Skeletal muscle tissue (tissue), 4 donors: Measurements from ENCODE around the gene ARAP1. TPM values are rescaled to one million over a fixed set of nuclear protein-coding genes. Genes with fewer than 3 reads are reported as not detected.

ENCODE experiments used
- H3K27ac ChIP-seq: one replicate; pipeline ENCODE4 v1.7.0; 2013; ENCODE audit warnings: mild to moderate bottlenecking, low read depth, low read length, inconsistent platforms
- H3K27me3 ChIP-seq, 3 donors: one replicate each; pipeline ENCODE4 v1.7.0; 2013; ENCODE audit warnings: low read length in 3 of 3; ENCODE audit not compliant: control insufficient read depth in 3 of 3, insufficient read depth in 3 of 3
- H3K36me3 ChIP-seq, 3 donors: one replicate each; pipeline ENCODE4 v1.7.0; 2013; ENCODE audit warnings: low read length in 3 of 3; ENCODE audit not compliant: control insufficient read depth in 3 of 3, insufficient read depth in 3 of 3
- H3K4me1 ChIP-seq, 3 donors: one replicate each; pipeline ENCODE4 v1.7.0; 2013; ENCODE audit warnings: low read length in 3 of 3, mild to moderate bottlenecking in 3 of 3; ENCODE audit not compliant: control insufficient read depth in 3 of 3, insufficient read depth in 3 of 3
- H3K4me3 ChIP-seq, 3 donors: one replicate each; pipeline ENCODE4 v1.7.0; 2013; ENCODE audit warnings: low read length in 3 of 3
- H3K9ac ChIP-seq, 3 donors: one replicate each; pipeline ENCODE4 v1.7.0; 2013; ENCODE audit warnings: low read length in 3 of 3, mild to moderate bottlenecking in 3 of 3, moderate library complexity in 2 of 3, low read depth in 1 of 3
- H3K9me3 ChIP-seq, 3 donors: one replicate each; pipeline ENCODE4 v1.7.0; 2013; ENCODE audit warnings: low read length in 3 of 3; ENCODE audit not compliant: control insufficient read depth in 3 of 3
- total RNA-seq: library from RNA; depleted of rRNA; stranded (reverse); fragments of >200 nt; gene quantifications from one replicate; pipeline ENCODE4 v1.2.3, GENCODE V29; 2014
- donor health status: Osteomylitis.

The ARAP1 gene
- total RNA-seq, 1 donor from 2014 or later = 98.6 TPM

DNA sequence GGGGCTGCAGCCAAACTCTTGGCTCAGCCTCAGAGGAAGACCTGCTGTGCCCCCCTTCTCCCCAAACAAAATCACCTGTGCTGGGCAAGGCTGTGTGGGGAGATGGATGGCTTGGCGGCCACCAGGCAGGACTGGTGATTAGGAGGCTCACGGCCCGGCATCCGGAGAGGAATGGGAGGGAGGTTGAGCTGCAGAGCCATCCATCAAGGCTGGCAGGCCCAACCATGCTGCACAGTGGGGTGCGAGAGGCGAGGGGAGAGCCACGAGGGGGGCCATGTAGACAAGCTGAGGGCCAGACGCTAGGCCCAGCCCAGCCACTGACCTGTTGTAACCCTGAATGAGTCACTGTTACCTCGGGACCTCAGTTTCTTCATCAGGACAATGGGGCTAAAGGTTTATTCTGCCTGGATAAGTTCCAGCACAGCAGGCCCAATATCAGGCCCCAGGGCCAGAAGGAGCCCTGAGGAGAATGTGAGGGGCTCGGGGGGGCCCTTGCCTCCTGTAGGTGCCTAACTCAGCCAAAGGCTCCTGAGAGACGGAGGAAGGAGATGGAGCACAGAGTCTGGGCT lies 96.2 kb downstream of the ARAP1 start:
- Histone ChIP-seq H3K27ac (no peak overlapping the region), H3K9me3 (no peaks in the 10 kb centered on the region), H3K27me3 (peaks cover 0 to 11% (median 3%) of the 10 kb centered on the region in 3 donors), H3K4me3 (no peak overlapping the region), H3K9ac (no peak overlapping the region), H3K36me3 (no peaks in the 10 kb centered on the region), H3K4me1 (peaks cover 4 to 11% (median 7%) of the 10 kb centered on the region in 3 donors)

DNA sequence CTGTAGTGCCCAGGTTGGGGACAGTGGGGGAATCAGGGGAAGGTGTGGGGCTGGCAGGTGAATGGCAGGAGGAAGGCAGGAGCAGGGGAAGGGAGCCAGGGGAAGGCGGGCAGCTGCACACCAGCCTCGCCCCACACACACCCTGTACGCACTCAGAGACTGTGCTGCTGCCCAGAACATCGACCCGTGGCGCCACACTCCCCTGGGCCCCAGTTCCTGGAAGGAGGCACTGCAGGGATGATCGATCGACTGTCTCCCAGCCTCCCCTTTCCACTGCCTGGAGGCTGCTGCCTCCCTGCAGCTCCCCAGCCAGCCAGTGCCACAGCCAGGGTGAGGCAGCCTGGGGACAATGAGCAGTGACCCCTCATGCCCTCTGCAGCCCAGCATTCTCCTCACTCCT lies 97.2 kb downstream of the ARAP1 start:
- Histone ChIP-seq H3K27ac (no peak overlapping the region), H3K4me3 (no peak overlapping the region), H3K4me1 (peaks cover 4 to 11% (median 7%) of the 10 kb centered on the region in 3 donors), H3K9me3 (no peaks in the 10 kb centered on the region), H3K27me3 (peaks cover 0 to 11% (median 3%) of the 10 kb centered on the region in 3 donors), H3K9ac (no peak overlapping the region), H3K36me3 (no peaks in the 10 kb centered on the region)

DNA sequence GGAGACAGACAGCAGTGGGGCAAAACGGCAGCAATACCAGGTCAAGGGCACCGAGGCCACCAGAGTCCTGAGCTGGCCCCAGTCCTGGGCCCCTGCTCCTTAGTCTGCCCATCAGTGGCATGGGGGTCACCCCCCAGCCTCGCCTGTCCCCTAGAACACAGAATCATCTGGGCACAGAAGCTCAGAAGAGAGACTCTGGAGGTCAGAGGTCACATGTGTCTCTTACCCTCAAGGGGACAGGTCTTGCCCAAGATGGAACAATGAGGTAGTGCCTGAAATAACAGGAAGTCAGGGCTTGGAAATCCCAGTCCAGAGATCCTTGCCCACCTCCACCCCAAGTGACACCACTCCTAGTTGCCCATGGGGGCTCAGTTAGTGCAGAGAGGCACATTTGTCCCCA lies 98.6 kb downstream of the ARAP1 start:
- H3K9ac ChIP-seq = no peak overlapping the region
- peaks cover 0 to 8% (median 3%) of the 10 kb centered on the region in 3 donors for H3K27me3 ChIP-seq
- no peaks in the 10 kb centered on the region for H3K4me1 ChIP-seq
- no peak overlapping the region for H3K4me3 ChIP-seq
- no peaks in the 10 kb centered on the region for H3K9me3 ChIP-seq
- H3K36me3 ChIP-seq = no peaks in the 10 kb centered on the region
- no peak overlapping the region for H3K27ac ChIP-seq

DNA sequence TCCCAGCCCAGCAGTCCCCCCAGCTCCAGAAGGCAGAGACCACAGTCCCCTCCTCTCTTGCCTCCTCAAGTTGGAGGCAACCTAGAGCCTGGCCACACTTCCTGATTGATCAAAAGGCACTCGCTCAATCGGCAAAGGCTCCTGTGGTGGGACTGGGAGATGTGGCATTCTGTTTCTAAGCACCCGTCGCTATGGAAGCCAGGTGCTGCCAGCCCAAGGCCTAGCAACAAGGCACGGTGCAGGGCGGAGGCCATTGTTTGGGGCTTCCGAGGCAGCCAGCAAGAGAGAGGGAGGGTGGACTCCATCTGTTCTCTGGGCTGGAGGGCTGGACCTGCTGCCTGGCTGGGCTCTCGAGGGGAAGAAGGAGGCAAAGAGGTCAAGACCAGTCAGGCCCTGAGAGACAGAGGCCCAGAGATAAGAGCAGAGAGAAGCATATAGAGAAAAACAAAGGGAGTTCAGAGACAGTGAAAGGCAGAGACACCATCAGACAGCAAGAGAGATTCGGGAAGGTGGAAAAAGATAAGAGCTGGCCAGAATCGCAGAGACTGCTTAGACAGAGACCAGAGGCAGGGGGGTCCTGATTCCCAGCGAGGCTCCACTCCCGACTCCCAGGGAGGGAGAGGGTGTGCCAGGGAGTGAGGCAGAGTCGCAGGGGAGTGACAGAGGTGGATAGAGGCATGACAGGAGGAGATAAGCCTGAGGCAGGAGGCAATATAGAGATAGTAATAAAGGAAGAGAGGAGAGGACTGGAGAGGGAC lies 99.2 kb downstream of the ARAP1 start:
- H3K4me1 ChIP-seq = no peaks in the 10 kb centered on the region
- no peaks in the 10 kb centered on the region for H3K9me3 ChIP-seq

DNA sequence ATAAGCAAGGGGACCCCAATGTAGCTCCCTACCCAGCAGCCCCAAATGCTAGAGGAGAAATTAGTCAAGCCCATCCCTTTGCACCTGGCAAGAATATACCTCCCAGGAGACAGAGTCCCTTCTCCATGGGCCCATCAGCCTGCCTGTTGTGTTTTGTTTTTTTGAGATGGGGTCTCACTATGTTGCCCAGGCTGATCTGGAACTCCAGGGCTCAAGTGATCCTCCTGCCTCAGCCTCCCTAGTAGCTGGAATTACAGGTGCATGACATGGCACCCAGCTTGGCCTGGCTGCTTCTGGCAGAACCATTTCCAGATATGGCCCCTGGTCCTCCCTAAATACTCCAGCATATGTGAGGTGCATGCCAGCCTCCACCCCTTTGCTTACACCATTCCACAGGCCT lies 100.1 kb downstream of the ARAP1 start:
- Histone ChIP-seq H3K27ac (no peak overlapping the region), H3K27me3 (peaks cover 0 to 8% (median 3%) of the 10 kb centered on the region in 3 donors), H3K9me3 (no peaks in the 10 kb centered on the region), H3K36me3 (no peaks in the 10 kb centered on the region), H3K4me1 (no peaks in the 10 kb centered on the region), H3K4me3 (no peak overlapping the region), H3K9ac (no peak overlapping the region)

More for the DNA sequence above, 99.2 kb downstream of the ARAP1 start:
- Histone ChIP-seq H3K27me3 (peaks cover 0 to 8% (median 3%) of the 10 kb centered on the region in 3 donors), H3K9ac (no peak overlapping the region), H3K36me3 (no peaks in the 10 kb centered on the region), H3K4me3 (no peak overlapping the region), H3K27ac (no peak overlapping the region)

DNA sequence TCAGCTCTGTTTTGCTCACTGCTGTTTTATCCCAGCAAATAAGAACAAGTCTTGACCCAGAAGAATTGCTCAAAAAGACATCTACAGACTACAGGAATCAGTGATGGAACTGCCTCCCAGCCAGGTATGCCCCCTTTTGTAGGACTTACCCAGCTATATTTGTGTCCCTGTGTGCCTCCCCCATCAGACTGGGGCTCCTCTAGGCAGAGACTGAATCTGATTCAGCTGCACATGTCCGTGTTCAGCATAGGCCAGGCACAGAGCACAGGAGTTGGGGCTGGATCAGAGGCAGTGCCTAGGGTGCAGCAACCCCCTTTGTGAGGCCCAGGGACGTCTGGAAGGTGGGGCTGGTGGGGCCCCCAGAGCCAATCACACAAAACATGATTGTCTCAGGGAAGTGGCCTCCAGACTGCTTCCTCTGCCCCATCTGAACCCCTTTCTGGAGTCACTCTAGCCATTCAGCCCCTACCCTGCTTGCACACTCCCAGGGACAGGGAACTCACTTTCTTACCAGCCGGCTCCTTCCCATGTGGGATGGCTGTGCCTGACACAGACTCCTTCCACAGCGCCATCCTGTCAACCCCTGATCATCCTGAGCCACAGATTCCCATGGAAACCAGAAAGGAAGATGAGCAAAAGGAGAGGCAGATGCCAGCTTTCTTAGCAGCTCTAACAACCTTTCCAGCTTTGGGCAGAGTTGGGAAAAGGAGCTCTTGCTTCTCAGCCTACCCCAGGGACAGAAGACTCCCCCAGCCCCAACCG lies 102.8 kb downstream of the ARAP1 start:
- no peaks in the 10 kb centered on the region for H3K9me3 ChIP-seq
- no peak overlapping the region for H3K27ac ChIP-seq
- H3K27me3 ChIP-seq = peaks cover 0 to 3% (median 0%) of the 10 kb centered on the region in 3 donors
- no peaks in the 10 kb centered on the region for H3K36me3 ChIP-seq
- H3K4me1 ChIP-seq = no peaks in the 10 kb centered on the region
- H3K9ac ChIP-seq = no peak overlapping the region
- no peak overlapping the region for H3K4me3 ChIP-seq

DNA sequence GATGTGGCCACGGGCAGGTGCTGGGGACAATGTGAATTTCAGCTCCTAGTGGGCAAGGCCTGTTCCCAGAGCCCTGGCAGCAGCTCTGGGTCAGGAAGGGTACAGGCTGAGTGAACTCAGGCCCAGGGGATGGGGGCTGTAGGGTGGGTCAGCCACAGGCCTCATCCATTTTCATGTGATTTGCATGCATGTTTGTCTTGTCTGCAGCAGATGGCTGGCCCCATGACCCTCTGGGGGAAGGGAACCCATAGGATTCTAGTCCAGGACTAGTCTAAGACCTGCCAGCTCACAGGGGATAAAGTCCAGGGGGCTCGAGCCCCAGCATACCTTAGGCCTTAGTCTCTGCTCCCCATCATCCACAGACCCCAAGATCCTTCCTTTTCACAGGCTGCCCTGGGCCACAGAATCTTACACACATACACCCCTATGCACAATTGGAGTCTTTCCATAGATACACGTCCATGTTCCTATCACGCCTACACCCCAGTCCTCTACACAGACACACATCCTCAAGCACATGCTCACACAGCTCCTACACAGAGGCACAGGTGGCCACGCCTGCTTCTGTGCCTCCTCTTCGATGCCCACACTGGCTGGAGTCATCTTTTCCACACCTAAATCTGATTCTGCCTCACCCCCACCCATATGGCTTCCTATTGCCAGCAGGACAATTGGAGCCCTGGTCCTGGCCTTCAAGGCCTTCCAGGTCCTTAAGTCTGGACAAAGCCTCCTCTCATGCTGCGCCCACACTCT lies 103.6 kb downstream of the ARAP1 start:
- Histone ChIP-seq H3K27me3 (no peaks in the 10 kb centered on the region), H3K9me3 (no peaks in the 10 kb centered on the region), H3K27ac (no peak overlapping the region), H3K36me3 (no peaks in the 10 kb centered on the region), H3K4me1 (peaks cover 0 to under 1% (median 0%) of the 10 kb centered on the region in 3 donors), H3K4me3 (no peak overlapping the region), H3K9ac (no peak overlapping the region)

DNA sequence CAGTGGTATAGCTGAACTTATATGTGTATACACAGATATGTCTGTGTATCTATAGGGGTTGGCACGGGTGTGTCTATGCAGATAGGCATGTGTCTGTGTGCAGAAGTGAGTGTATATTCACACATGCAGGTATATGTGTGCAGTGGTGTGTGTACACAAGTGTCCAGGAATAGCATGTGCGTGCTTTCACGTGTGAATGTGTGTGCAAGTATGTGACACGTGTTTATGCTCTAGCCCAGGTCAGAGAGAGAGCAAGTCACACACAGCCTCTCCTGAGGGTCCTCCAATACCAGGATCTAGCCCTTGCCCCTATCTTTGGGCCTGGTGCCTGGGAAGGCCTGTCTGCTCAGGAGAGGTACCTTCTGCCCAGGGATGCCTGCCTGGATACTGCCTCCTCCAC lies 104.3 kb downstream of the ARAP1 start:
- H3K9ac ChIP-seq = no peak overlapping the region
- H3K4me3 ChIP-seq = no peak overlapping the region
- no peaks in the 10 kb centered on the region for H3K27me3 ChIP-seq
- H3K9me3 ChIP-seq = no peaks in the 10 kb centered on the region
- no peak overlapping the region for H3K27ac ChIP-seq
- H3K4me1 ChIP-seq = peaks cover 4 to 7% (median 5%) of the 10 kb centered on the region in 3 donors
- no peaks in the 10 kb centered on the region for H3K36me3 ChIP-seq

DNA sequence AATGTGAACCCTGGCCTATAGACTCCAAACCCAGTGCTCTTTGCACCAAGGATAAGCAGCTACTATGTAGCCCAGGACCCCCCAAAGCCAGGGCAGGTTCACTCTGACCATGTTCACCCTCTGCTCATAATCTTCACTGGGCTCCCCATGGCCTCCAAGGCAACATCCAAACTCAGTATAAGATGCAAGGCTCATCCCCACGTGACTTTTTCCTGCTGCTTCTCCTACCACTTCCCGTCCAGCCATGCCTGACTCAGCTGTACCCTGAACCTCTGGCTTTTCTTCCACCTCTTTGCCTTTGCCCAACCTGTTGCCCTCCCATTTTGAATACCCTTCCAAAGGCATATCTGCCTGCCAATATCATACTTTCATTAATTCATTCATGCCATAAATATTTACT lies 105.7 kb downstream of the ARAP1 start:
- no peak overlapping the region for H3K27ac ChIP-seq
- H3K36me3 ChIP-seq = no peaks in the 10 kb centered on the region

More for the DNA sequence above, 105.7 kb downstream of the ARAP1 start:
- Histone ChIP-seq H3K9me3 (no peaks in the 10 kb centered on the region), H3K4me1 (peaks cover 11 to 18% (median 12%) of the 10 kb centered on the region in 3 donors), H3K27me3 (peaks cover 2 to 4% (median 4%) of the 10 kb centered on the region in 3 donors), H3K4me3 (no peak overlapping the region), H3K9ac (no peak overlapping the region)
